CD4-positive, alpha-beta T cell treated with Interleukin-15 for 4 hours (primary cell): ENCODE measurements around the gene TMPO.
A peak's percentile ranks its signal among the peaks of the same experiment; 100 is the strongest.
"Not testable (repeated sequence)": the region's sequence is repeated elsewhere in the genome, so short reads cannot be mapped to it uniquely, and the experiment has no call there.

Source experiments
- DNase-seq: peaks from one replicate; pipeline ENCODE4 v3.0.0-alpha.2; 2020; ENCODE audit warnings: low spot score

Gene TMPO

GRCh38 chr12:98511806-98512205, 3.6 kb upstream of the TMPO start:
- not testable (repeated sequence) for DNase-seq

GRCh38 chr12:98513379-98514322, 1.7 kb upstream of the TMPO start:
- DNase-seq, result no peak

GRCh38 chr12:98514982-98515286, 456 bp upstream of the TMPO start:
- no peak for DNase-seq

- DNase-seq, result peak; percentile 90
These were observed 902 bp downstream of the TMPO start for GRCh38 chr12:98516111-98516873.

GRCh38 chr12:98519257-98519907, 4.0 kb downstream of the TMPO start:
- no peak for DNase-seq

- no peak for DNase-seq
These were observed 14.7 kb downstream of the TMPO start for GRCh38 chr12:98530068-98530467.

- DNase-seq, result peak; percentile 61
These were observed 17.4 kb downstream of the TMPO start for GRCh38 chr12:98532687-98533304.

GRCh38 chr12:98533723-98534251, 18.4 kb downstream of the TMPO start:
- no peak for DNase-seq

- no peak for DNase-seq
These were observed 22.6 kb downstream of the TMPO start for GRCh38 chr12:98538031-98538430.

- DNase-seq, result no peak
These were observed 28.3 kb downstream of the TMPO start for GRCh38 chr12:98543701-98544100.

GRCh38 chr12:98544751-98545150, 29.4 kb downstream of the TMPO start:
- DNase-seq, result no peak

- no peak for DNase-seq
These were observed 34.2 kb downstream of the TMPO start for GRCh38 chr12:98549371-98550110.

GRCh38 chr12:98551787-98552186, 36.4 kb downstream of the TMPO start:
- no peak for DNase-seq

- DNase-seq, result not testable (repeated sequence)
These were observed 42.7 kb downstream of the TMPO start for GRCh38 chr12:98558097-98558496.

GRCh38 chr12:98559666-98560065, 44.3 kb downstream of the TMPO start:
- no peak for DNase-seq

GRCh38 chr12:98561846-98562245, 46.5 kb downstream of the TMPO start:
- no peak for DNase-seq

- no peak for DNase-seq
These were observed 56.6 kb downstream of the TMPO start for GRCh38 chr12:98572010-98572409.

- DNase-seq, result no peak
These were observed 58.7 kb downstream of the TMPO start for GRCh38 chr12:98574110-98574509.

GRCh38 chr12:98575013-98575412, 59.6 kb downstream of the TMPO start:
- no peak for DNase-seq

- DNase-seq, result not testable (repeated sequence)
These were observed 61.4 kb downstream of the TMPO start for GRCh38 chr12:98576795-98577194.

- no peak for DNase-seq
These were observed 63.0 kb downstream of the TMPO start for GRCh38 chr12:98578392-98578791.
